Cardiac fibroblast (primary cell): Measurements from ENCODE around the gene MIPOL1.
"Not testable (repeated sequence)": the region's sequence is repeated elsewhere in the genome, so short reads cannot be mapped to it uniquely, and the experiment has no call there.

Experiments used
- DNase-seq, 2 donors: peaks; one replicate each; pipeline versions ENCODE4 v3.0.0 to v3.0.0-alpha.2; 2010; ENCODE audit warnings: low read depth in 2 of 2
- H3K4me3 ChIP-seq, 2 donors: replicated peaks in 1 of 2; 1 replicate in 1 of 2; 2 replicates in 1 of 2; pipeline ENCODE4 v1.5.1; 2011; ENCODE audit warnings: low read depth in 2 of 2, low read length in 2 of 2, mild to moderate bottlenecking in 2 of 2, moderate library complexity in 1 of 2
- TF ChIP-seq, protein P1 (sequence below): IDR thresholded peaks from one replicate; pipeline ENCODE4 v1.5.1; 2011; ENCODE audit warnings: low read depth, mild to moderate bottlenecking, low read length, inconsistent platforms

MIPOL1 gene

DNA sequence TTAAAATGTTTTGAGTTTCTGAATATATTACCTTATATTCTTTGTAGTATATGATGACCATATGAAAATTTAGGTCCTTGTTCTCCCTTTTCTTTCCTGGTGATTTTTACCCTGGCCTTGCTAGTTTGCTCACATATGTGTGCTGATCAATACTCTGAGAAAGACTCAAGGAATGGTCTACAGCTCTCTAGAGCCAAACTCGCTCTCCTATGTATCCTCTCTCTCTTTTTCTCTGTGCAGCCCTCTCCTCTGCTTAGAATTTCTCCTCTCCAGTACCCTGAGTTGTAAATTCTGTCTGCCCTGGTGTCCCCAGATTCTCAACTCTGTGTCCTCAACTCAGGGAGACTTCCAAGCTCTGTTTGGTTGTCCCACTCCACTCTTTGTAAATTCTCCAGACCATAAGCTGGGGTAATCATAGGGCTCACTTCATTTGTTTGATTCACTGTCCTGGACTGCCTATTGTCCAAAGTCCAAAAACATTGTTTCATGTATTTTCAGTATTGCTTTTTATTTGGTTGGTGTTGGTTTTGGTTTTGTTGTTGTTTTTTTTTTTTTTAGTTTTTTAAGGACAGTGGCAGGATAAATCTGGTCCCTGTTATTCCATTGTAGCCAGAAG, 356.3 kb downstream of the MIPOL1 start:
- no peak overlapping the region for H3K4me3 ChIP-seq
- TF ChIP-seq, protein P1, sequence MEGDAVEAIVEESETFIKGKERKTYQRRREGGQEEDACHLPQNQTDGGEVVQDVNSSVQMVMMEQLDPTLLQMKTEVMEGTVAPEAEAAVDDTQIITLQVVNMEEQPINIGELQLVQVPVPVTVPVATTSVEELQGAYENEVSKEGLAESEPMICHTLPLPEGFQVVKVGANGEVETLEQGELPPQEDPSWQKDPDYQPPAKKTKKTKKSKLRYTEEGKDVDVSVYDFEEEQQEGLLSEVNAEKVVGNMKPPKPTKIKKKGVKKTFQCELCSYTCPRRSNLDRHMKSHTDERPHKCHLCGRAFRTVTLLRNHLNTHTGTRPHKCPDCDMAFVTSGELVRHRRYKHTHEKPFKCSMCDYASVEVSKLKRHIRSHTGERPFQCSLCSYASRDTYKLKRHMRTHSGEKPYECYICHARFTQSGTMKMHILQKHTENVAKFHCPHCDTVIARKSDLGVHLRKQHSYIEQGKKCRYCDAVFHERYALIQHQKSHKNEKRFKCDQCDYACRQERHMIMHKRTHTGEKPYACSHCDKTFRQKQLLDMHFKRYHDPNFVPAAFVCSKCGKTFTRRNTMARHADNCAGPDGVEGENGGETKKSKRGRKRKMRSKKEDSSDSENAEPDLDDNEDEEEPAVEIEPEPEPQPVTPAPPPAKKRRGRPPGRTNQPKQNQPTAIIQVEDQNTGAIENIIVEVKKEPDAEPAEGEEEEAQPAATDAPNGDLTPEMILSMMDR, result no peak
- DNase-seq, result no peak

DNA sequence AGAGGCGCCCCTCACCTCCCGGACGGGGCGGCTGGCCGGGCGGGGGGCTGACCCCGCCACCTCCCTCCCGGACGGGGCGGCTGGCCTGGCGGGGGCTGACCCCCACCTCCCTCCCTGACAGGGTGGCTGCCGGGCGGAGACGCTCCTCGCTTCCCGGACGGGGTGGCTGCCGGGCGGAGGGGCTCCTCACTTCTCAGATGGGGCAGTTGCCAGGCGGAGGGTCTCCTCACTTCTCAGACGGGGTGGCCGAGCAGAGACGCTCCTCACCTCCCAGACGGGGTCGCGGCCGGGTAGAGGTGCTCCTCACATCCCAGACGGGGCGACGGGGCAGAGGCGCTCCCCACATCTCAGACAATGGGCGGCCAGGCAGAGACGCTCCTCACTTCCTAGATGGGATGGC, 357.9 kb downstream of the MIPOL1 start:
- not testable (repeated sequence) for DNase-seq, H3K4me3 ChIP-seq

DNA sequence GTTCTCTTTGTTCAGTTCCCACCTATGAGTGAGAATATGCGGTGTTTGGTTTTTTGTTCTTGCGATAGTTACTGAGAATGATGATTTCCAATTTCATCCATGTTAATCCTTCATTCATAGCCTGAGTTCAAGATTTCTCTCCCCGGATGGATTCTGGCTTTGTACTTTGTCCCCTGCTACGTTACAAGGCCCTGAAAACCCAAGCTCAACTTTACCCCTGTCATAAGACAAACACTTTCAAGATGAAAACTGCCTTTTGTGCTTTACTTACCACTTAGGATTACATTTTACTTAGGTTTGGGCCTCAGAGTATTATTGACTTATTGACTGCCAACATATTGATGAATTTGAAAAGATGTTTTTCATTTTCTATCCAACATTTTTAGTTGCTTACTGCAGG, 361.0 kb downstream of the MIPOL1 start:
- TF ChIP-seq, protein P1, result no peak
- DNase-seq, result no peak
- H3K4me3 ChIP-seq, result no peak overlapping the region

DNA sequence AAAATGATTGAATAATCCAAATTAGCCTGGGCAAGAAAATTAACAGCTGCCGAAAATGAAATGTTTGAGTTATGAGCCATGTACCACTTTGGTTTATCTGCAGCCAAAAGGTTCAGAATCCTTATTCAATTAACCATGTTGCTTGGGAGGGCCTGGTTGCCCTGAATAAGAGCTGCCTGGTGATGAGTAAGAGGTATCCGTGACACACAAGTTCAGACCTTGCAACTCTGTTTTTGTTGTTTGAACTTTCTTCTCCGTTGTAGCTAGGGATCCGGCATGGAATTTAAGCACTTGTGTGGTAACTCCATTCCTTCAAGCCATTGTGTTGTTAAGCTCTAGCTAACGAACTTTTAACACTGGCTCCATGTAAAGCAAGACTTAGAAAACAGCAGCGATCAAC, 361.6 kb downstream of the MIPOL1 start:
- TF ChIP-seq, protein P1, result no peak
- peak in 1 of 2 donors; percentile 25 for DNase-seq
- H3K4me3 ChIP-seq, result no peak overlapping the region

DNA sequence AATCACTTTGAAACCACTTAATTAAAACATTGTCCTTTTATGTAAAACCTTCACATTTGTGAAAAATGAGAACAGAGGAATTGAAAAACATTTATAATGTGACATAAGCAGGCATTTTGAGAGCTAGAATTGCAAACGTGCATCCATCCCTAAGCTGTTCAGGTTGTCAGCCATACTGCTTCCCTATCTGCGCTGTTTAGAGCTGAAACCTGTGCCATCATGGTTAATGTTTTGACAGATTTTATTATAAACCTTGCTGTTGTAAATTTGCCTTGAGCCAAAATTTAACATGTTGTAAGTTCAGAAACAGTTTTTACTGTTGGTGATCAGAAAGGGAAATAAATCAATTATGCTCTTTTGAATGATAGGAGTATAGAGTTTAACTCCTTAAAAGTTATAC, 365.5 kb downstream of the MIPOL1 start:
- DNase-seq, result no peak
- H3K4me3 ChIP-seq, result no peak overlapping the region
- TF ChIP-seq, protein P1, result no peak

DNA sequence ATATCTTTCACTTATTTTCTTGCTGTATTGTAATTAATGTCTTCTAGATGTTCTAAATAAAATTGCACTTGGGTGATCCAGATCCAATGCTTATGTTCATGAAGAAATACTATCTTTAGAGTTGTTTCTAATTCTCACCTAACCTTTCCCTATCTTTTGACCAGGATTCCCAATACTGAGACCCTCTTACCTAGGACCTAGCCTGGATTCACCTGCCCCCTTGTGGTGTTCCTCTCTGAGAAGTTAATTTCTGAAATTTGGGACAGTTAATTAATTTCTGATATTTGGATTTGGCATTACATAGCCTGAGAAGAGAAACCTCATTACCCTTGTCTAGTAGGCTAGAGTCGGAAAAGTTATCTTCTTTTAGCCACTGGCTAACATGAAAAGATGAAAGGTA, 367.8 kb downstream of the MIPOL1 start:
- no peak for DNase-seq

DNA sequence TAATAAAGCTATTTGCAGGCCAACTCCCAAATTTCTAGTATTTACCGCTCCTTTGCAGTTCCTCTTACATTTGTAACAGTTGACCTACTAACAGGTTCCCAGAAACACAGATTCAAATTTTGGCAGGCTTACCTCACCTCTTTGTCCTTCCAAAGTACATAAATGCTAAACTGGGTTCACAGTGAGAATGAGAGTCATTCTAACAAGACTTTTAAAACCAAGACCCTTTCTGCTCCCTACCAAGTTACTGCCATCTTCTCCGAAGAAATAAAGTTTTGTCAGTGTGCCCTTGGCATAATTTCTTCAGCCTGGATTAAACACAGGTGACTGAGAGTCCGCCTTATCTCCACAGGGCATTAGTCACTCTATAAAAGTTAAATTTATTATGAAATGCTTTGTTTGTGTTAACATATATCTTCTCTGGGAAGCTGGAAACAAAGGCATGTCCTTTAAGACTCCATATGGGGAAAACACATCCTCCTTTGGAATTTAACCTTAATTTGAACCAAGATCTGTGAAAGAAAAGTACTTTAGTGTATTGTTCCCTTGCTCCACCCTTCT, 369.2 kb downstream of the MIPOL1 start:
- H3K4me3 ChIP-seq, result no peak overlapping the region
- TF ChIP-seq, protein P1, result no peak
- DNase-seq, result peak in 1 of 2 donors; percentile 33

More for the DNA sequence above, 367.8 kb downstream of the MIPOL1 start:
- no peak overlapping the region for H3K4me3 ChIP-seq
- TF ChIP-seq, protein P1, result peak; percentile 12
